Pulmonary artery endothelial cell (primary cell): Measurements from ENCODE around the gene FOCAD. TPM values are rescaled to one million over a fixed set of nuclear protein-coding genes. Genes with fewer than 3 reads are reported as not detected.
"Not testable (repeated sequence)": the region's sequence is repeated elsewhere in the genome, so short reads cannot be mapped to it uniquely, and the experiment has no call there.

Experiments used
- DNase-seq: peaks from one replicate; pipeline ENCODE4 v3.0.0-alpha.2; 2011; ENCODE audit warnings: low read depth, low spot score
- total RNA-seq: library from RNA; depleted of rRNA; stranded (reverse); fragments of >200 nt; gene quantifications from 2 replicates; pipeline ENCODE4 v1.2.3, GENCODE V29; 2014

FOCAD gene
- total RNA-seq, result 88.4 and 127 TPM in 2 replicates

DNA sequence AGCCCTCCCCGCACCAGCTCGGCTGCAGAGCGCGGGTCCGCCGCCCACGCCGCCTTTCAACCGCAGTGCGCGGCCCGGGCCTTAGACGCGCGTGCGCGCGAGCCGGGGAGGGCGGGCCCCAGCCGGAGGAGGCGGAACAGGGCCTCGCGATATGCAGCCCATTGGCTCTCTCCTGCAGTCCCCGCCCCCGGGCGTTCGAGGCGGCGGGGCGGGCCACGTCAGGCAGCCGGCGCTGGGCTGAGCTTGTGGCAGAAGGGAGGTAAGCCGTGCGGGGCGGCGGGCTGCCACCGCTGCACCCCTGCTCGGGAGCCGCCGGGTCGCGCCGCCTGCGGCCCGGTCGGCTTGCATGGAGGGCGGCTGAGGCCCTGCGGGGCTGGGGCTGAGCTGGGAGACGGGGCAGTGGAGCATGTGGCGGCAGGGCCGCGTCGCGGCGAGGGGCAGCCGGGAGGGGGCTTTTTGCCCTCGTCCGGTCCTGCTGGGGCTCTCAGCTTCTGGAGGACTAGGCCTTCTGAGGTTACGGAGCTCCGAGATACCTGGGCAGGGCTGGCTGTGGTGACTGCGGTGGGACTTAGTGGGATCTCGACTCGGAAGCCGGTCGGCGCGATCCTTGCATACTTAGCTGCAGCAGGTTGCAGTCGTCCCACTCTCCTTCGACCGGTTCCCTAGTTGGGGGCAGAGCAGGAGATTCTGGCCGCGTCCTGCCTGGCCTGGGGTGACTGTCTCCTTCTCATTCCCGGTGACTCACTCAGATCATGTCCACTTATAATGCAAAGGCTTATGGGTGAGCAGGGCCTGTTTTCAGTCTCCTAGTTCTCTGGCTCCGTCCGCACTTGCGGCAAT, at the start of gene FOCAD:
Gene FOCAD (plus strand): TSS at position 225 of the 840 bp plus-strand sequence. CDS start 31,095 bp downstream, outside the sequence.
- DNase-seq, result peak; percentile 82

DNA sequence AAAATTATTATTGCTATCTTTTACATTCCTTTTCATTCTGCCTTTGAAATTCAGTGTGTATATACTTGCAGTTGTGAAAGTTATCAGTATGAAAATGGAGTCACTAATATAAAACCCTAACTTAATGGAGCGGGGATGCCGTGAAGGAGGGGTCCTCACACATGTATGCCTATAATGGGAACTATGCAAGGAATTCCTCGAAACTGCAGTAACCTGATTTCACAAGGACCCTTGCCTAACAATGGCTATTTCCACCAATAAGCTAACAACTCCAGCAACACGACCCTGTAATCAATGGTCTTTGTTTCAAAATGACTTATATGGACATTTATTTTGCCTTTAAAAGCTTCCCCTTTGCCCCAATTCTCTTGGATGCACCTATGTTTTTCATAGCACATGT, 49.2 kb upstream of the FOCAD start:
- no peak for DNase-seq

- DNase-seq, result no peak
Observed at GRCh38 chr9:20636888-20637440, 47.1 kb upstream of the FOCAD start.

GRCh38 chr9:20640331-20641187, 43.5 kb upstream of the FOCAD start:
- no peak for DNase-seq

DNA sequence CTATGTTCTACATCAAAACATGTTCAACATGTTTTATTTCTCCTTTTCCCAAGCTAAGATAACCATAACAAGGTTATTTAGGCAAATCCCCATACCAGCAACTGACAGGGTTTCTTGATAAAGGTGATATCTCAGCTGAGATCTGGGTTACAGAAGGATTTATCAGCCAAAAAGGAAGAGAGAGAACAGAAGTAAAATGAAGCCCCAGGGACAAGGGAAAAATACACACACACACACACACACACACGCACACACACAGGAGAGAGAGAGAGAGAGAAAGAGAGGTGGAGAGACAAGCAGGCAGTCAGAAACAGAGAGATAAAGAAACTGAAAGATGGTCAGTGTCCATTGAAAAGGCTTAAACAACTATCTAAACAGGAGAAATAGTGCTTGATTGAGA, 42.0 kb upstream of the FOCAD start:
- no peak for DNase-seq

GRCh38 chr9:20643660-20644059, 40.4 kb upstream of the FOCAD start:
- DNase-seq, result no peak

GRCh38 chr9:20646656-20647055, 37.4 kb upstream of the FOCAD start:
- no peak for DNase-seq

GRCh38 chr9:20649381-20649780, 34.7 kb upstream of the FOCAD start:
- peak; percentile 40 for DNase-seq

- no peak for DNase-seq
Observed at GRCh38 chr9:20650313-20650712, 33.7 kb upstream of the FOCAD start.

DNA sequence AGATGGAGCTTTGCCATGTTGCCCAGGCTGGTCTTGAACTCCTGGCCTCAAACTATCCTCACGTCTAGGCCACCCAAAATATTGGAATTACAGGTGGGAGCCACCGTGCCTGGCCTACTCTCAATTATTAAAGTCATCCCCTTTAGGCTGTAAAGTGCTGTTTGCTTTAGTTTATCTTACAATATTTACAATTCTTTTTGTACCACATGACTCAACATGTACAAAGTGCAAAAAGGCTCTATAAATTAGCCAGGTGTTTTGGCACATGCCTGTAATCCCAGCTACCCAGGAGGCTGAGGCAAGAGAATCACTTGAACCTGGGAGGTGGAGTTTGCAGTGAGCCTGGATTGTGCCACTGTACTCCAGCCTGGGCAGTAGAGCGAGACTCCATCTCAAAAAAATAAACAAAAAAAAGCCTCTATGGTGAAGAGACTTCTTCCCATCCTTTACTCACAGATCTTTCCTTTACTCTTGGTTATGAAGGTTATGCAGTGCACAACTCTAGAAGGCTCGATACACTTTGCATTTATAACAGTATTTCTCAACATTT, 33.2 kb upstream of the FOCAD start:
- DNase-seq, result no peak

- DNase-seq, result no peak
Observed at GRCh38 chr9:20651939-20652338, 32.1 kb upstream of the FOCAD start.

- DNase-seq, result not testable (repeated sequence)
Observed at GRCh38 chr9:20658246-20658667, 25.8 kb upstream of the FOCAD start.

DNA sequence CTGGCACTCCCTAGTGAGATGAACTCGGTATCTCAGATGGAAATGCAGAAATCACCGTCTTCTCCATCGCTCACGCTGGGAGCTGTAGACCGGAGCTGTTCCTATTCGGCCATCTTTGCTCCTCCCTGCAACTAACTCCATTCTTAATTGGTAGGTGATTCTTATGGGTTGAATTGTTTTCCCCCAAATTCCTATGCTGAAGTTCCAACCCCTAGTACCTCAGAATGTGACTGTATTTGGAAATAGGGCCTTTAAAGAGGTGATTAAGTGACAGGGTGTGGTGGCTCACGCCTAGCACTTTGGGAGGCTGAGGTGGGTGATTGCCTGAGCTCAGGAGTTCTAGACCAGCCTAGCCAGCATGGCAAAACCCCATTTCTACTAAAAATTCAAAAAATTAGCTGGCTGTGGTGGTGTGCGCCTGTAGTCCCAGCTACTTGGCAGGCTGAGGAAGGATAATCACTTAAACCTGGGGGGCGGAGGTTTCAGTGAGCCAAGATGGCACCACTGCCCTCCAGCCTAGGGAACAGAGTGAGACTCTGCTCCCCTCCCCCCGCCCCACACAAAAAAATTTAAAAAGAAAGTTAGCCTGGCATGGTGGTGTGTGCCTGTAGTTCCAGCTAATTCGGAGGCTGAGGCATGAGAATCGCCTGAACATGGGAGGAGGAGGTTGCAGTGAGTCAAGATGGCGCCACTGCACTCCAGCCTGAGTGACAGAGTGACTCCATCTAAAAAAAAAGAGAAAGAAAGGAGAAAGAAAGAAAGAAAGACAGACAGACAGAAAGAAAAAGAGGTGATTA, 25.2 kb upstream of the FOCAD start:
- DNase-seq, result no peak

DNA sequence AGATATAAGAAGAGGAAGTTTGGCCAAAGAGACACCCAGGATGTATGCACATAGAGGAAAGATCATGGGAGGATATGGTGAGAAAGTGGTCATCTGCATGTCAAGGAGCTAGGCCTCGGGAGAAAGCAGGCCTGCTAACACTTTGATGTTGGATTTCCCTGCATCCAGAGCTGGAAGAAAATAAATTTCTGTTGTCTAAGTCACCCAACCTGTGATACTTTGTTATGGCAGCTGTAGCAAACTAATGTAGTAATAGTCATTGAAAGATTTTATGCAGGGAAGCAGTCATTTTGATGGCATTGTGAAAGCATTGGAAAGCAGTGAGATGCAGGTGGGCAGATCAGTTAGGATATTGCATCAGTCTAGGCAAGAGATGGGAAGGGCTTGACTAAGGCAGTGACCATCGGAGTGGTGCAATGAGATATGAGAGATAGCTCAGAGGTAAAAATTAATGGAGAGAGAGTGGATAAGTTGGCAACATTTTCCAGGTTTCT, 24.5 kb upstream of the FOCAD start:
- no peak for DNase-seq

GRCh38 chr9:20662156-20662555, 21.9 kb upstream of the FOCAD start:
- DNase-seq, result no peak

DNA sequence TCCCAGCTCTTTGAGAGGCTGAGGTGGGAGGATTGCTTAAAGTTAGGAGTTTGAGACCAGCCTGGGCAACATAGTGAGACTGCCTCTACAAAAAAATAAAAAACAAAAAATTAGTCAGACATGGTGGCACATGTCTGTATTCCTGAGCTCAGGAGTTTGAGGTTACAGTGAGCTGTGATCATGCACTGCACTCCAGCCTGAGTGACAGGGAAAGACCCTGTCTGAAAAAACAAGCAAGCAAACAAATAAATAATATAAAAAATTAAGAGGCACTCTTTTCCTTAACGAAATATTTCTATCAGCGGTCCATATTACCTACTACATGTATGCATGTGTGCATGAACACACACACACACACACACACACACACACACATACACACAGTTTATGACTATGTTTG, 20.9 kb upstream of the FOCAD start:
- no peak for DNase-seq

- DNase-seq, result no peak
Observed at GRCh38 chr9:20664501-20664900, 19.6 kb upstream of the FOCAD start.

GRCh38 chr9:20670395-20670794, 13.7 kb upstream of the FOCAD start:
- no peak for DNase-seq

DNA sequence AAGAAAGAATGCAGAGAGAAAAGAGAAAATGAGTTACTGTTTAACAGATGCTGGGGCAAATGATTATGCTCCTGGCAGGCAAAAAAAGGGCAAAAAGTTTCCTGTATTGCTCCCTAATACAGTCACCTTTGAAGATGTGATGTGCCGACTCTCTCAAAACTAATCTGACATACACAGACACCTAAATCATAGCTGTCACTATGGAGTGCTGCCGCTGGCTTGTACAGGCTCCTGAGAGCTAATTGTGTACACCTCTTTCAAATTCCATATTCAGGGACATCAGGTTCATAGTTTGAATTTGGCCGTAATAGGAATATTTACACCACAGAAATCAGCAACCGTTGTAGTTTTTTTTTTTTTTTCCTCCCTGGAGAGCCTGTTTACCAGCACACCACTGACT, 12.4 kb upstream of the FOCAD start:
- DNase-seq, result no peak

GRCh38 chr9:20673537-20673936, 10.5 kb upstream of the FOCAD start:
- DNase-seq, result not testable (repeated sequence)

GRCh38 chr9:20681467-20681866, 2.6 kb upstream of the FOCAD start:
- DNase-seq, result no peak
